Adrenal gland (tissue), 5 donors: ENCODE data around the gene CST7.
"Not testable (repeated sequence)": the region's sequence is repeated elsewhere in the genome, so short reads cannot be mapped to it uniquely, and the experiment has no call there.

Experiments
- CTCF ChIP-seq, 6 experiments: fragments of 450-650 bp in 4 of 6; fragments of 200-600 bp in 2 of 6; sonication (generic) in 1 of 6; IDR thresholded peaks; 1 replicate in 5 of 6; 2 replicates in 1 of 6; pipeline versions ENCODE4 v1.5.1 to v1.8.0; 2016 to 2021; ENCODE audit warnings: antibody characterized with exemption in 6 of 6, mild to moderate bottlenecking in 2 of 6, moderate library complexity in 1 of 6
- POLR2A ChIP-seq, 2 donors: fragments of 450-650 bp; IDR thresholded peaks; one replicate each; pipeline ENCODE4 v1.6.1; 2017; ENCODE audit warnings: antibody characterized with exemption in 2 of 2, mild to moderate bottlenecking in 2 of 2, moderate library complexity in 1 of 2
- donor health status: DM: no; HTN: no; CAD: no.

- TF ChIP-seq CTCF, POLR2A (IDR thresholded peaks at IDR 0.05): not testable (repeated sequence)
Measured at GRCh38 chr20:24929867-24930723, 19.0 kb upstream of the CST7 start.
